A673 (cell line): ENCODE data around the gene CCDC74B. TPM values are rescaled to one million over a fixed set of nuclear protein-coding genes. Genes with fewer than 3 reads are reported as not detected.
"Not testable (repeated sequence)": the region's sequence is repeated elsewhere in the genome, so short reads cannot be mapped to it uniquely, and the experiment has no call there.

Source experiments
- BruUV-seq: library from RNA; stranded (reverse); fragments of 400-500 nt; replicated peaks from 2 replicates; lab custom pipeline; 2021; lab: Mats Ljungman, UMichigan
- CTCF ChIA-PET: fragments of 300-600 bp; sonication (Branson Sonifier 250); formaldehyde crosslinking; loops from one replicate; lab custom pipeline; 2022; ENCODE audit warnings: antibody characterized with exemption; lab: Charles Lee
- POLR2A ChIA-PET: fragments of 300-600 bp; sonication (Branson Sonifier 250); formaldehyde crosslinking; loops from one replicate; lab custom pipeline; 2022; ENCODE audit warnings: antibody characterized with exemption; ENCODE audit not compliant: low non-redundant PET; lab: Charles Lee
- DNase-seq: peaks from one replicate; pipeline ENCODE4 v3.0.0-alpha.2; 2015; ENCODE audit warnings: low spot score
- H3K27ac ChIP-seq: fragments of 200-600 bp; sonication (generic); 2 replicates; pipeline ENCODE4 v1.5.1; 2016; ENCODE audit warnings: mixed run types, low read depth, mild to moderate bottlenecking, mixed read lengths, antibody characterized with exemption, low read length; ENCODE audit not compliant: poor library complexity, severe bottlenecking
- H3K27me3 ChIP-seq: fragments of 200-600 bp; sonication (generic); replicated peaks from 2 replicates; pipeline ENCODE4 v1.6.1; 2017; ENCODE audit warnings: mixed run types, low read depth, mild to moderate bottlenecking, mixed read lengths, antibody characterized with exemption, low read length; ENCODE audit not compliant: insufficient read depth, poor library complexity
- H3K36me3 ChIP-seq: fragments of 200-600 bp; sonication (generic); 2 replicates; pipeline ENCODE4 v1.6.1; 2016; ENCODE audit warnings: mixed run types, mild to moderate bottlenecking, mixed read lengths, antibody characterized with exemption, low read length; ENCODE audit not compliant: insufficient read depth, poor library complexity, severe bottlenecking
- H3K4me1 ChIP-seq: fragments of 200-600 bp; sonication (generic); 2 replicates; pipeline ENCODE4 v1.6.1; 2017; ENCODE audit warnings: mixed run types, mild to moderate bottlenecking, mixed read lengths, antibody characterized with exemption, low read length; ENCODE audit not compliant: insufficient read depth, poor library complexity, severe bottlenecking
- H3K4me3 ChIP-seq: fragments of 200-600 bp; sonication (generic); 2 replicates; pipeline ENCODE4 v1.5.1; 2016; ENCODE audit warnings: low read depth, mixed run types, mild to moderate bottlenecking, mixed read lengths, low read length; ENCODE audit not compliant: poor library complexity, severe bottlenecking
- H3K9me3 ChIP-seq: fragments of 200-600 bp; sonication (generic); 2 replicates; pipeline ENCODE4 v1.6.1; 2016; ENCODE audit warnings: mixed run types, low read depth, mild to moderate bottlenecking, mixed read lengths, antibody characterized with exemption, low read length; ENCODE audit not compliant: poor library complexity, severe bottlenecking
- EZH2 ChIP-seq: fragments of 200-600 bp; sonication (generic); IDR thresholded peaks from 2 replicates; pipeline ENCODE4 v1.6.1; 2017; ENCODE audit warnings: borderline replicate concordance, low read depth, mild to moderate bottlenecking, mixed read lengths, antibody characterized with exemption, low read length; ENCODE audit not compliant: poor library complexity, severe bottlenecking
- intact Hi-C: fragments of 100-400 bp; cut with micrococcal nuclease; formaldehyde crosslinking; loops from one replicate; pipeline ENCODE4 v1.10.0; 2022; ENCODE audit not compliant: unreplicated experiment
- total RNA-seq: library from RNA; stranded (reverse); gene quantifications from 2 replicates; pipeline ENCODE4 v1.2.3, GENCODE V29; 2021
- TF ChIP-seq, protein P1 (sequence below): fragments of 300-800, 200-600 bp; sonication (generic); conservative IDR thresholded peaks from 2 replicates; pipeline ENCODE4 v1.5.1; 2017; ENCODE audit warnings: low read depth, mild to moderate bottlenecking, antibody characterized with exemption, low read length, moderate library complexity, mixed read lengths

Gene CCDC74B
- total RNA-seq, 1 experiment from 2014 or later, result 3.8 TPM

DNA sequence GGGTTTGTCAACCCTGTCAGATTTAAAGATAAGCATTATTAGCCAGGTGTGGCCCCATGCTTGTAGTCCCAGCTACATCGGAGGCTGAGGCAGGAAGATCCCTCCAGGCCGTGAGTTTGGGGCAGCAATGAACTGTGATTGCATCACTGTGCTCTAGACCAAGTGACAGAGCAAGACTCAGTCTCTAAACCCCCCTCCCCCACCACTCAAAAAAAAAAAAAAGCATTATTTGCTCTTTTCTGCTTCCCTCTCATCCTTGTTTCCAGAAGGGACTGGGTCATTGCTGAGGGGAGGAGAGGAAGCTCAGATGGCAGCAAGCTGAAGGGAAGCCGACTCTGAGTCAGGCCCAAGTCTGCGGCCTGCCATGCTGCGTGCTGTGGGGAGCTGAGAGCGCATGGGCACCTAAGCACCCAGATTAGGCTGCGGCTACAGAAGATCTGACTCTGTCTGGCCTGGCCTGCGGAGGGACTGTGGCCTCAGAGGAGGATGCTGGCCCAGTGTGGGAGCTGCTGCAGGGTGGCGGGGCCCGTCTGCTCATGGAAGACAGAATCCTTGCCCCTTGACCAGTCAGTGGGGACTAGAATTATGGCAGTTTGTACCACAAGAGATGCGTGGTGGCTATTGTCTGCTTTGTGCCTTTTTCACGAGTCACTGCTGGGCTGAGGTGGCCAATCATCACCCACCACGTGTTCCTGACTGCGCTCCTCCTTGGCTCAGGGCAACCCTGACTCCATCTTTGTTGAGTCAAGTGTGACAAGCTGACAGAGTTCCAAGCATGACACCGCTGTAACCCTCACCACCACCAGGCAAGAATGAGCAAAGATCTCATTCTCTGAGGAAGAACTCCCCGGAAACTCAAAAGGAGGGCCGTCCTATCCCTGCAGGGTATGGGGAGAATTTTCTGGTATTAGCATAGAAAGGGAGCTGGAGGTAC, 43.2 kb upstream of the CCDC74B start:
- H3K4me3 ChIP-seq, BruUV-seq, H3K4me1 ChIP-seq, H3K27me3 ChIP-seq, DNase-seq, H3K9me3 ChIP-seq, intact Hi-C loops, CTCF ChIA-PET, POLR2A ChIA-PET, H3K27ac ChIP-seq: not testable (repeated sequence)
- peaks cover 10% of the 10 kb centered on the region for H3K36me3 ChIP-seq

DNA sequence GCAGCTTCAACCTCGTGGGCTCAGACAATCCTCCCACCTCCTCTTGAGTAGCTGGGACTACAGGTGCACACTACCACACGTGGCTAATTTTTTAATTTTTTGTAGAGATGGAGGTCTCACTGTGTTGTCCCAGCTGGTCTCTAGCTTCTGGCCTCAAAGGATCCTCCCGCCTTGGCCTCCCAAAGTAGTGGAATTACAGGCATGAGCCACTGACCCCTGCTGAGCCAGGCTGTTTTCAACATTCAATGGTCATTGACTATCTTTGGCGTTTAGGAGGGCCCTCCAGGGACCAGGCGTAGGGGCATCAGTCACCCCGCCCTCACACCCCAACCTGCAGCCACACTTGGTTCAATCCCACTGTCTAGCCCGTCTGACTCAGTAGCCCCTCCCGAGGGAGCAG, 42.4 kb upstream of the CCDC74B start:
- CTCF ChIA-PET, result no interaction called here
- intact Hi-C loops, result no loop called here
- Histone ChIP-seq H3K9me3 (no peaks in the 10 kb centered on the region), H3K4me1 (no peaks in the 10 kb centered on the region), H3K27ac (no peak overlapping the region), H3K27me3 (no peaks in the 10 kb centered on the region), H3K36me3 (peaks cover 10% of the 10 kb centered on the region), H3K4me3 (no peak overlapping the region)
- no TSS peak for BruUV-seq
- no peak for TF ChIP-seq EZH2
- POLR2A ChIA-PET, result no interaction called here
- DNase-seq, result no peak

DNA sequence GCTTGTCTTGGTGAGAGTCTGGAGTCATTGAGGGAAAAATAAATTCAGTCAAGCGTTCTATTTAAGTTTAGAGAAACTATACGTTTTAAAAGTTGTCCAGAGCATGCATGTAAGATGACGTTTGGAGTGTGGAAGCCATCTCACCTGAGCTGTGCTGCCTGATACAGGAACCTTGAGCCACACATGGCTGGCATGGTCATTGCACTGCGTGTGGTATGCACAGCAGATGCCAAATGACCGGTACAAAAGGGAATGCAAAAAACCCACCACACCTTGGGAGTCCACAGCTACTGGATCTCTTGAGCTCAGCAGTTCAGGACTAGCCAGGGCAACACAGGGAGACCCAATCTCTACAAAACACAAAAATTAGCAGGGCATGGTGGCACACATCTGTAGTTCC, 41.5 kb upstream of the CCDC74B start:
- no peaks in the 10 kb centered on the region for H3K9me3 ChIP-seq
- peaks cover 10% of the 10 kb centered on the region for H3K36me3 ChIP-seq
- ChIA-PET CTCF (no interaction called here), POLR2A (no interaction called here)
- DNase-seq, result no peak
- H3K4me3 ChIP-seq, result no peak overlapping the region
- H3K4me1 ChIP-seq, result no peaks in the 10 kb centered on the region
- intact Hi-C loops, result no loop called here
- no TSS peak for BruUV-seq
- no peak overlapping the region for H3K27ac ChIP-seq
- TF ChIP-seq EZH2, result no peak
- TF ChIP-seq, protein P1, sequence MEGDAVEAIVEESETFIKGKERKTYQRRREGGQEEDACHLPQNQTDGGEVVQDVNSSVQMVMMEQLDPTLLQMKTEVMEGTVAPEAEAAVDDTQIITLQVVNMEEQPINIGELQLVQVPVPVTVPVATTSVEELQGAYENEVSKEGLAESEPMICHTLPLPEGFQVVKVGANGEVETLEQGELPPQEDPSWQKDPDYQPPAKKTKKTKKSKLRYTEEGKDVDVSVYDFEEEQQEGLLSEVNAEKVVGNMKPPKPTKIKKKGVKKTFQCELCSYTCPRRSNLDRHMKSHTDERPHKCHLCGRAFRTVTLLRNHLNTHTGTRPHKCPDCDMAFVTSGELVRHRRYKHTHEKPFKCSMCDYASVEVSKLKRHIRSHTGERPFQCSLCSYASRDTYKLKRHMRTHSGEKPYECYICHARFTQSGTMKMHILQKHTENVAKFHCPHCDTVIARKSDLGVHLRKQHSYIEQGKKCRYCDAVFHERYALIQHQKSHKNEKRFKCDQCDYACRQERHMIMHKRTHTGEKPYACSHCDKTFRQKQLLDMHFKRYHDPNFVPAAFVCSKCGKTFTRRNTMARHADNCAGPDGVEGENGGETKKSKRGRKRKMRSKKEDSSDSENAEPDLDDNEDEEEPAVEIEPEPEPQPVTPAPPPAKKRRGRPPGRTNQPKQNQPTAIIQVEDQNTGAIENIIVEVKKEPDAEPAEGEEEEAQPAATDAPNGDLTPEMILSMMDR, result no peak
- H3K27me3 ChIP-seq, result no peaks in the 10 kb centered on the region

DNA sequence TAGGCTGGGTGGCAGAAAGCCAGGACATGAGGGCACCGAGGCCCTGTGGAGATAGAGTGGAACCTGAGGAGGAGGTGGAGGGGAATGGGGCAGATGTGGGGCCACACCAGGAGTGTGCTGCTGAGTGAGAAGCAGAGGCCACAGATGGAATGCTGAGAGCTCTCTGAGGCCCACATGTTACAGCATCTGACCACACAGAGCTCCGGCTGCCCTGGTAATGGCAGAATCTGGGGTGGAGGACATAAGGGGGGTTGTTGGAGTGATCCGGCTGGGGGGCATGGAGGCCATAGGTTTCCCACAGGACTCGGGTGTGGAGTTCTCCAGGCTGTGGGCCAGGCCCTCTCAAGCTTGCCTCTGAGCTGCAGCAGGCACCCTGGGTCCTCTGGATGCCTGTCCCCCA, 41.0 kb upstream of the CCDC74B start:
- Histone ChIP-seq H3K27me3 (no peaks in the 10 kb centered on the region), H3K4me3 (no peak overlapping the region), H3K9me3 (no peaks in the 10 kb centered on the region), H3K4me1 (no peaks in the 10 kb centered on the region), H3K27ac (no peak overlapping the region), H3K36me3 (peaks cover 10% of the 10 kb centered on the region)
- no TSS peak for BruUV-seq
- POLR2A ChIA-PET, result no interaction called here
- no peak for DNase-seq
- intact Hi-C loops, result no loop called here
- CTCF ChIA-PET, result no interaction called here
- no peak for TF ChIP-seq EZH2
- TF ChIP-seq, protein P1, result no peak
